Measurements from ENCODE around the gene SLC39A12. TPM values are rescaled to one million over a fixed set of nuclear protein-coding genes. Genes with fewer than 3 reads are reported as not detected.

The SLC39A12 gene
- total RNA-seq, 3 donors from 2014 or later (not counting 1 experiment from before 2014, with no cell fraction given), result not detected

- Histone ChIP-seq H3K9me3 (ENCODE audit: control insufficient read depth, insufficient read depth, low read length) (no peaks in the 10 kb centered on the region), H3K27me3 (ENCODE audit: control insufficient read depth, insufficient read depth, low read length) (no peaks in the 10 kb centered on the region), H3K4me3 (ENCODE audit: low read length) (no peak overlapping the region), H3K27ac (ENCODE audit: low read length) (no peak overlapping the region), H3K4me1 (ENCODE audit: control insufficient read depth, insufficient read depth, low read length) (no peaks in the 10 kb centered on the region), H3K36me3 (ENCODE audit: control insufficient read depth, insufficient read depth, low read length) (no peaks in the 10 kb centered on the region)
- H3K27me3 Mint-ChIP-seq (ENCODE audit: low read depth in 2 of 2), result no peaks in the 10 kb centered on the region
- no peak overlapping the region for H3K27ac Mint-ChIP-seq
- 54% methylated on average over 4 of the region's 6 CpGs for WGBS (ENCODE audit: insufficient coverage)
- ATAC-seq (no peak), DNase-seq (no peak)
- no peaks in the 10 kb centered on the region for H3K36me3 Mint-ChIP-seq
- H3K9me3 Mint-ChIP-seq, result no peaks in the 10 kb centered on the region
- H3K4me1 Mint-ChIP-seq, result no peaks in the 10 kb centered on the region
- no peak for TF ChIP-seq CTCF (IDR thresholded peaks at IDR 0.05)
- intact Hi-C loops (cut with micrococcal nuclease), result no loop called here
- H3K4me3 Mint-ChIP-seq, result no peak overlapping the region
These were observed 38.4 kb downstream of the SLC39A12 start for GRCh38 chr10:17989908-17990767.

- DNase-seq (no peak), ATAC-seq (no peak)
- Mint-ChIP-seq H3K4me1 (no peaks in the 10 kb centered on the region), H3K36me3 (no peaks in the 10 kb centered on the region), H3K27me3 (ENCODE audit: low read depth in 2 of 2) (no peaks in the 10 kb centered on the region), H3K4me3 (no peak overlapping the region), H3K9me3 (no peaks in the 10 kb centered on the region), H3K27ac (no peak overlapping the region)
- no peaks in the 10 kb centered on the region for H3K36me3 ChIP-seq (ENCODE audit: control insufficient read depth, insufficient read depth, low read length)
- H3K4me3 ChIP-seq (ENCODE audit: low read length), result no peak overlapping the region
- no peaks in the 10 kb centered on the region for H3K27me3 ChIP-seq (ENCODE audit: control insufficient read depth, insufficient read depth, low read length)
- H3K27ac ChIP-seq (ENCODE audit: low read length), result no peak overlapping the region
- intact Hi-C loops (cut with micrococcal nuclease), result no loop called here
- no peaks in the 10 kb centered on the region for H3K4me1 ChIP-seq (ENCODE audit: control insufficient read depth, insufficient read depth, low read length)
- no peaks in the 10 kb centered on the region for H3K9me3 ChIP-seq (ENCODE audit: control insufficient read depth, insufficient read depth, low read length)
- TF ChIP-seq CTCF (IDR thresholded peaks at IDR 0.05), result no peak
These were observed 40.5 kb downstream of the SLC39A12 start for GRCh38 chr10:17992266-17992665.

- no peak for ATAC-seq
- DNase-seq, result no peak
- Mint-ChIP-seq H3K27me3 (ENCODE audit: low read depth in 2 of 2) (no peaks in the 10 kb centered on the region), H3K27ac (no peak overlapping the region), H3K4me3 (no peak overlapping the region), H3K9me3 (no peaks in the 10 kb centered on the region), H3K4me1 (no peaks in the 10 kb centered on the region), H3K36me3 (no peaks in the 10 kb centered on the region)
- whole genome bisulfite sequencing (ENCODE audit: insufficient coverage), result 72% methylated on average over 3 of the region's 3 CpGs
- Histone ChIP-seq H3K4me1 (ENCODE audit: control insufficient read depth, insufficient read depth, low read length) (no peaks in the 10 kb centered on the region), H3K9me3 (ENCODE audit: control insufficient read depth, insufficient read depth, low read length) (no peaks in the 10 kb centered on the region), H3K36me3 (ENCODE audit: control insufficient read depth, insufficient read depth, low read length) (no peaks in the 10 kb centered on the region), H3K27me3 (ENCODE audit: control insufficient read depth, insufficient read depth, low read length) (no peaks in the 10 kb centered on the region), H3K4me3 (ENCODE audit: low read length) (no peak overlapping the region), H3K27ac (ENCODE audit: low read length) (no peak overlapping the region)
- no peak for TF ChIP-seq CTCF (IDR thresholded peaks at IDR 0.05)
- intact Hi-C loops (cut with micrococcal nuclease), result no loop called here
These were observed 41.6 kb downstream of the SLC39A12 start for GRCh38 chr10:17993361-17993760.

- Mint-ChIP-seq H3K4me3 (no peak overlapping the region), H3K36me3 (no peaks in the 10 kb centered on the region), H3K4me1 (no peaks in the 10 kb centered on the region), H3K27me3 (ENCODE audit: low read depth in 2 of 2) (peaks cover 3 to 8% of the 10 kb centered on the region in 2 donors), H3K9me3 (no peaks in the 10 kb centered on the region), H3K27ac (no peak overlapping the region)
- no peaks in the 10 kb centered on the region for H3K27me3 ChIP-seq (ENCODE audit: control insufficient read depth, insufficient read depth, low read length)
- intact Hi-C loops (cut with micrococcal nuclease), result no loop called here
- ATAC-seq, result no peak
- no peak overlapping the region for H3K27ac ChIP-seq (ENCODE audit: low read length)
- H3K36me3 ChIP-seq (ENCODE audit: control insufficient read depth, insufficient read depth, low read length), result no peaks in the 10 kb centered on the region
- DNase-seq, result no peak
- no peaks in the 10 kb centered on the region for H3K9me3 ChIP-seq (ENCODE audit: control insufficient read depth, insufficient read depth, low read length)
- 89% methylated on average over 2 of the region's 2 CpGs for WGBS (ENCODE audit: insufficient coverage)
- no peak for TF ChIP-seq CTCF (IDR thresholded peaks at IDR 0.05)
- no peaks in the 10 kb centered on the region for H3K4me1 ChIP-seq (ENCODE audit: control insufficient read depth, insufficient read depth, low read length)
- H3K4me3 ChIP-seq (ENCODE audit: low read length), result no peak overlapping the region
These were observed 48.9 kb downstream of the SLC39A12 start for GRCh38 chr10:18000601-18001000.

Measured in natural killer cell (primary cell).